K562 (cell line): ENCODE results near the gene IP6K2. TPM values are rescaled to one million over a fixed set of nuclear protein-coding genes. Genes with fewer than 3 reads are reported as not detected.

Experiments used
- ATAC-seq: fragments of 200-7000 bp; cut with Tn5 transposase; 3 replicates; pipeline ENCODE4 v1.9.1; 2020; ENCODE audit warnings: moderate library complexity
- BruUV-seq: library from RNA; stranded (reverse); fragments of 400-500 nt; replicated peaks from 2 replicates; lab custom pipeline; 2021; lab: Mats Ljungman, UMichigan
- CTCF ChIA-PET: fragments of 300-600 bp; formaldehyde crosslinking; extraction: SDS; loops from one replicate; lab custom pipeline; 2021; ENCODE audit warnings: low intra/inter-chr PET ratio; lab: Yijun Ruan, JAX
- POLR2A ChIA-PET: fragments of 300-600, 350-650 bp; sonication (Branson Sonifier 250); formaldehyde crosslinking; extraction: SDS; loops from one replicate; lab custom pipeline; 2021; ENCODE audit warnings: antibody characterized with exemption, inconsistent platforms; lab: Yijun Ruan, JAX
- DNase-seq, 4 experiments: peaks; one replicate each; pipeline versions ENCODE4 v3.0.0 to v3.0.0-alpha.2; 2011 to 2018; ENCODE audit warnings: low spot score in 3 of 4, mixed read lengths in 3 of 4; ENCODE audit errors: extremely low read depth in 1 of 4
- FAIRE-seq: peaks from 2 replicates; lab custom pipeline; 2011; peaks lifted over from hg19 to GRCh38; lab: Jason Lieb, UNC
- H2AFZ ChIP-seq: 2 replicates; pipeline ENCODE4 v1.6.0; 2011; ENCODE audit warnings: low read depth, low read length, control low read depth, inconsistent platforms
- H3K27ac ChIP-seq: fragments of 200-600 bp; 3 replicates; pipeline ENCODE4 v1.8.0; 2011; ENCODE audit warnings: low read depth, mild to moderate bottlenecking, control low read depth, inconsistent platforms, low read length, moderate library complexity, mixed read lengths; ENCODE audit errors: extremely low read depth
- H3K27me3 ChIP-seq, 2 experiments: fragments of 300-600 bp in 1 of 2; 2 replicates in 1 of 2; 3 replicates in 1 of 2; pipeline versions ENCODE4 v1.6.0 to v1.8.0; 2011; ENCODE audit warnings: inconsistent platforms in 2 of 2, low read length in 2 of 2, mild to moderate bottlenecking in 1 of 2, mixed read lengths in 1 of 2, moderate library complexity in 1 of 2; ENCODE audit not compliant: control insufficient read depth in 2 of 2, insufficient read depth in 2 of 2
- H3K36me3 ChIP-seq: fragments of 300-600 bp; 3 replicates; pipeline ENCODE4 v1.8.0; 2011; ENCODE audit warnings: mild to moderate bottlenecking, low read length, inconsistent platforms; ENCODE audit not compliant: control insufficient read depth, insufficient read depth
- H3K4me1 ChIP-seq, 2 experiments: fragments of 200-600 bp in 1 of 2; replicated peaks in 1 of 2; 2 replicates in 1 of 2; 3 replicates in 1 of 2; pipeline versions ENCODE4 v1.5.1 to v1.8.0; 2011; ENCODE audit warnings: inconsistent platforms in 2 of 2, low read length in 2 of 2, mild to moderate bottlenecking in 1 of 2, mixed read lengths in 1 of 2, moderate library complexity in 1 of 2; ENCODE audit not compliant: control insufficient read depth in 2 of 2, insufficient read depth in 2 of 2
- H3K4me2 ChIP-seq: 2 replicates; pipeline ENCODE4 v1.6.1; 2011; ENCODE audit warnings: low read length, control low read depth, inconsistent platforms, mixed read lengths; ENCODE audit not compliant: insufficient read depth
- H3K4me3 ChIP-seq: fragments of 200-600 bp; sonication (generic), shearing (Covaris generic); 2 replicates; pipeline ENCODE4 v1.5.1; 2016; ENCODE audit warnings: control low read depth, inconsistent platforms
- H3K79me2 ChIP-seq: fragments of 200-600 bp; 3 replicates; pipeline ENCODE4 v1.8.0; 2011; ENCODE audit warnings: low read length, inconsistent platforms; ENCODE audit not compliant: control insufficient read depth, insufficient read depth
- H3K9ac ChIP-seq, 2 experiments: 2 replicates each; pipeline versions ENCODE4 v1.6.0 to v1.6.1; 2011; ENCODE audit warnings: low read depth in 2 of 2, low read length in 2 of 2, control low read depth in 1 of 2, inconsistent platforms in 1 of 2, mild to moderate bottlenecking in 1 of 2, mixed read lengths in 1 of 2; ENCODE audit not compliant: insufficient read depth in 1 of 2
- H3K9me1 ChIP-seq: one replicate; pipeline ENCODE4 v1.6.0; 2011; ENCODE audit warnings: inconsistent platforms, mild to moderate bottlenecking, low read length, moderate library complexity; ENCODE audit not compliant: control insufficient read depth, insufficient read depth
- H3K9me3 ChIP-seq: replicated peaks from 2 replicates; pipeline ENCODE4 v1.5.1; 2011; ENCODE audit warnings: low read depth, low read length, inconsistent platforms; ENCODE audit not compliant: control insufficient read depth, insufficient read depth
- H4K20me1 ChIP-seq: replicated peaks from 2 replicates; pipeline ENCODE4 v1.6.1; 2011; ENCODE audit warnings: low read length, inconsistent platforms, mixed read lengths; ENCODE audit not compliant: control insufficient read depth, insufficient read depth
- ETV5 ChIP-seq: sonication (generic); formaldehyde crosslinking; IDR thresholded peaks from 2 replicates; pipeline ENCODE4 v1.4.0; 2020; ENCODE audit warnings: low read depth, mild to moderate bottlenecking, missing genetic modification reagents
- KAT2B ChIP-seq: IDR thresholded peaks from one replicate; pipeline ENCODE4 v1.6.1; 2012; ENCODE audit warnings: low read depth, mild to moderate bottlenecking, control low read depth, inconsistent platforms, low read length, moderate library complexity
- RFX7 ChIP-seq: fragments of 250-450 bp; sonication (Bioruptor Pico); IDR thresholded peaks from 2 replicates; pipeline ENCODE4 v1.5.1; 2021; ENCODE audit warnings: mild to moderate bottlenecking
- SMAD3 ChIP-seq: fragments of 450-650 bp; formaldehyde crosslinking; conservative IDR thresholded peaks from 2 replicates; pipeline ENCODE4 v1.4.0; 2020; ENCODE audit warnings: mild to moderate bottlenecking
- SRSF3 ChIP-seq: fragments of 200-400 bp; formaldehyde crosslinking; IDR thresholded peaks from 2 replicates; pipeline ENCODE4 v1.6.1; 2016; ENCODE audit warnings: mild to moderate bottlenecking, low read length, moderate library complexity; ENCODE audit not compliant: insufficient read depth
- TEAD2 ChIP-seq: fragments of 450-650 bp; IDR thresholded peaks from 2 replicates; pipeline ENCODE4 v1.6.1; 2016; ENCODE audit warnings: missing genetic modification characterization, control low read depth, missing compliant biosample characterization
- ZNF224 ChIP-seq: sonication (generic); formaldehyde crosslinking; IDR thresholded peaks from 2 replicates; pipeline ENCODE4 v1.8.0; 2022; ENCODE audit warnings: mild to moderate bottlenecking, missing genetic modification reagents
- ZNF780A ChIP-seq: fragments of 250-450 bp; sonication (Bioruptor Pico); IDR thresholded peaks from 2 replicates; pipeline ENCODE4 v1.5.0; 2021; ENCODE audit warnings: mild to moderate bottlenecking
- WGBS: fragments of 100-300 bp; shearing (Covaris generic); methylation state at CpG from one replicate; pipeline ENCODE4 v1.1.6; 2016; ENCODE audit warnings: low coverage, mixed read lengths; ENCODE audit not compliant: insufficient coverage; ENCODE audit errors: missing lambda C conversion rate; 5-methylcytosine and 5-hydroxymethylcytosine counted together
- in situ Hi-C: fragments of 300-500 bp; cut with MboI; formaldehyde crosslinking; loops from 4 replicates; pipeline ENCODE4 v1.15.0; 2018; ENCODE audit warnings: inconsistent platforms, mixed read lengths
- intact Hi-C: fragments of 100-400 bp; cut with micrococcal nuclease; formaldehyde crosslinking; loops from 2 replicates; pipeline ENCODE4 v1.14.2; 2022
- polyA plus RNA-seq, 8 experiments: library from polyadenylated mRNA; depleted of rRNA in 4 of 8; stranded (reverse) in 5 of 8; unstranded in 3 of 8; fragments of >200 nt; fragmentation: Nextera tagmentation in 2 of 8; fragmentation: Illumina TruSeq in 1 of 8; extraction: Ambion mirVana in 2 of 8; extraction: Trizol in 1 of 8; gene quantifications; 2 replicates each; pipeline versions ENCODE4 v1.2.1 to v1.2.3, GENCODE V29; 2011 to 2014; ENCODE audit warnings: inconsistent platforms in 1 of 8, missing spikeins in 1 of 8
- total RNA-seq, 7 experiments: library from RNA; depleted of rRNA in 6 of 7; stranded (reverse); fragments of >200 nt in 6 of 7; fragmentation: Illumina TruSeq in 2 of 7; extraction: Trizol in 2 of 7; gene quantifications; 2 replicates each; pipeline versions ENCODE4 v1.2.1 to v1.2.3, GENCODE V29; 2011 to 2021; ENCODE audit warnings: low replicate concordance in 1 of 7
- TF ChIP-seq, protein P1 (sequence below): fragments of 200-400 bp; formaldehyde crosslinking; IDR thresholded peaks from 2 replicates; pipeline ENCODE4 v1.6.1; 2017; ENCODE audit warnings: mild to moderate bottlenecking, low read depth, low read length, moderate library complexity
- TF ChIP-seq, protein P2 (sequence below): sonication (generic); formaldehyde crosslinking; IDR thresholded peaks from 2 replicates; pipeline ENCODE4 v1.8.0; 2023; ENCODE audit warnings: mild to moderate bottlenecking, missing genetic modification reagents
- TF ChIP-seq, protein P3 (sequence below): fragments of 250-450 bp; sonication (Bioruptor Pico); IDR thresholded peaks from 2 replicates; pipeline ENCODE4 v1.8.0; 2021; ENCODE audit warnings: moderate library complexity, mild to moderate bottlenecking, inconsistent platforms

IP6K2 gene
- total and polyA plus RNA-seq, 9 of the 15 experiments (the other 6 are each of a cell fraction or from before 2014, with no cell fraction given), result 19.6 to 78.1 (median 48.0) TPM

DNA sequence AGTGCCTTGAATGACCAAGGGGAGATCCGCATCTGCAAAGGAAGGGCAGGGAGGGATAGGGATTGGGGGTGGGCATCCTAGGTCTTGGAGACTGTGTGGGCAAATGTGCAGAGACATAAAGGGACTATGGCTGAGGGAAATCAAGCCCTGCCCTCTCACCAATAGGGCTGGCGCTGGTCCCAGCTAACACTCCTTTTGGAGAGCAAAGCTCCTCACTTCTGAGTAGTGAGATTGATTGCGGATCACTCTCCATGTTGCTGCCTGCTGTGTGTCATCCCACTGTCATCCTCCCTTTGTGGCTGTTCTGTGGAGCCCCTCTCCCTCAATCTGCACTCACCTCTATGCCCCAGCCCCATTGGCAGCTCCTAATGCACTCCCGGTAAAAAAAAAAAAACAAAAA lies 52.1 kb downstream of the IP6K2 start:
- Histone ChIP-seq H3K27ac (no peak overlapping the region), H3K36me3 (peaks cover 2% of the 10 kb centered on the region; the same call in 1 of the 3 replicates), H3K4me2 (no peak overlapping the region), H3K4me1 (peaks cover 2 to 36% of the 10 kb centered on the region in 2 experiments; a peak in 4 of 5 replicates), H3K9me1 (no peaks in the 10 kb centered on the region), H3K9me3 (no peaks in the 10 kb centered on the region), H3K27me3 (no peaks in the 10 kb centered on the region), H4K20me1 (no peaks in the 10 kb centered on the region), H3K79me2 (no peaks in the 10 kb centered on the region), H3K4me3 (no peak overlapping the region), H3K9ac (peak overlapping the region in 1 of 2 experiments; percentile 6; a peak in 2 of 4 replicates), H2AFZ (no peak overlapping the region)
- CTCF ChIA-PET, result interaction anchor here (0.7 kb wide), 1 partner anchor 195 kb away, joined by 3 read pairs; no protein-coding TSS in a partner anchor
- WGBS, result 70% methylated on average over 3 of the region's 4 CpGs
- POLR2A ChIA-PET, result interaction anchor here (0.6 to 0.7 kb wide), 2 partner anchors 397 to 494 kb away, joined by 3 read pairs; no protein-coding TSS in a partner anchor
- in situ Hi-C loops (no loop called here), intact Hi-C loops (no loop called here)
- TF ChIP-seq, protein P1, sequence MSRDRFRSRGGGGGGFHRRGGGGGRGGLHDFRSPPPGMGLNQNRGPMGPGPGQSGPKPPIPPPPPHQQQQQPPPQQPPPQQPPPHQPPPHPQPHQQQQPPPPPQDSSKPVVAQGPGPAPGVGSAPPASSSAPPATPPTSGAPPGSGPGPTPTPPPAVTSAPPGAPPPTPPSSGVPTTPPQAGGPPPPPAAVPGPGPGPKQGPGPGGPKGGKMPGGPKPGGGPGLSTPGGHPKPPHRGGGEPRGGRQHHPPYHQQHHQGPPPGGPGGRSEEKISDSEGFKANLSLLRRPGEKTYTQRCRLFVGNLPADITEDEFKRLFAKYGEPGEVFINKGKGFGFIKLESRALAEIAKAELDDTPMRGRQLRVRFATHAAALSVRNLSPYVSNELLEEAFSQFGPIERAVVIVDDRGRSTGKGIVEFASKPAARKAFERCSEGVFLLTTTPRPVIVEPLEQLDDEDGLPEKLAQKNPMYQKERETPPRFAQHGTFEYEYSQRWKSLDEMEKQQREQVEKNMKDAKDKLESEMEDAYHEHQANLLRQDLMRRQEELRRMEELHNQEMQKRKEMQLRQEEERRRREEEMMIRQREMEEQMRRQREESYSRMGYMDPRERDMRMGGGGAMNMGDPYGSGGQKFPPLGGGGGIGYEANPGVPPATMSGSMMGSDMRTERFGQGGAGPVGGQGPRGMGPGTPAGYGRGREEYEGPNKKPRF, result no peak
- TF ChIP-seq TEAD2 (no peak), ZNF224 (CRISPR knock-in tag) (no peak), ZNF780A (CRISPR knock-in tag) (no peak), SMAD3 (CRISPR knock-in tag) (no peak), KAT2B (no peak), ETV5 (no peak), SRSF3 (no peak), RFX7 (CRISPR knock-in tag) (no peak)
- TF ChIP-seq, protein P2, sequence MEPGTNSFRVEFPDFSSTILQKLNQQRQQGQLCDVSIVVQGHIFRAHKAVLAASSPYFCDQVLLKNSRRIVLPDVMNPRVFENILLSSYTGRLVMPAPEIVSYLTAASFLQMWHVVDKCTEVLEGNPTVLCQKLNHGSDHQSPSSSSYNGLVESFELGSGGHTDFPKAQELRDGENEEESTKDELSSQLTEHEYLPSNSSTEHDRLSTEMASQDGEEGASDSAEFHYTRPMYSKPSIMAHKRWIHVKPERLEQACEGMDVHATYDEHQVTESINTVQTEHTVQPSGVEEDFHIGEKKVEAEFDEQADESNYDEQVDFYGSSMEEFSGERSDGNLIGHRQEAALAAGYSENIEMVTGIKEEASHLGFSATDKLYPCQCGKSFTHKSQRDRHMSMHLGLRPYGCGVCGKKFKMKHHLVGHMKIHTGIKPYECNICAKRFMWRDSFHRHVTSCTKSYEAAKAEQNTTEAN, result no peak
- TF ChIP-seq, protein P3, sequence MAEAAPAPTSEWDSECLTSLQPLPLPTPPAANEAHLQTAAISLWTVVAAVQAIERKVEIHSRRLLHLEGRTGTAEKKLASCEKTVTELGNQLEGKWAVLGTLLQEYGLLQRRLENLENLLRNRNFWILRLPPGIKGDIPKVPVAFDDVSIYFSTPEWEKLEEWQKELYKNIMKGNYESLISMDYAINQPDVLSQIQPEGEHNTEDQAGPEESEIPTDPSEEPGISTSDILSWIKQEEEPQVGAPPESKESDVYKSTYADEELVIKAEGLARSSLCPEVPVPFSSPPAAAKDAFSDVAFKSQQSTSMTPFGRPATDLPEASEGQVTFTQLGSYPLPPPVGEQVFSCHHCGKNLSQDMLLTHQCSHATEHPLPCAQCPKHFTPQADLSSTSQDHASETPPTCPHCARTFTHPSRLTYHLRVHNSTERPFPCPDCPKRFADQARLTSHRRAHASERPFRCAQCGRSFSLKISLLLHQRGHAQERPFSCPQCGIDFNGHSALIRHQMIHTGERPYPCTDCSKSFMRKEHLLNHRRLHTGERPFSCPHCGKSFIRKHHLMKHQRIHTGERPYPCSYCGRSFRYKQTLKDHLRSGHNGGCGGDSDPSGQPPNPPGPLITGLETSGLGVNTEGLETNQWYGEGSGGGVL (CRISPR knock-in tag), result no peak
- FAIRE-seq (no peak), ATAC-seq (no peak), DNase-seq (no peak)
- no TSS peak for BruUV-seq
